Erythroblast (primary cell): ENCODE measurements around the gene SLX4IP.

Experiments used
- GATA1 ChIP-seq: IDR thresholded peaks from 2 replicates; pipeline ENCODE4 v1.6.1; 2011; ENCODE audit warnings: low read depth, mild to moderate bottlenecking, control low read depth, low read length, moderate library complexity
- POLR2A ChIP-seq: IDR thresholded peaks from 2 replicates; pipeline ENCODE4 v1.6.1; 2011; ENCODE audit warnings: mild to moderate bottlenecking, low read length

- peak; percentile 87 for TF ChIP-seq POLR2A
- no peak for TF ChIP-seq GATA1
Observed at GRCh38 chr20:10434467-10434831, 656 bp upstream of the SLX4IP start.
